Nephron (organoid): Measurements from ENCODE around the gene LEPR.

ENCODE experiments used
- H3K27ac Mint-ChIP-seq, 3 experiments: 2 replicates each; pipeline ENCODE4 v1.8.0; 2020; ENCODE audit warnings: mixed read lengths in 3 of 3, mild to moderate bottlenecking in 2 of 3, moderate library complexity in 1 of 3
- H3K27me3 Mint-ChIP-seq: 2 replicates; pipeline ENCODE4 v1.8.0; 2021; ENCODE audit warnings: low read depth, mild to moderate bottlenecking, moderate library complexity, mixed read lengths
- H3K36me3 Mint-ChIP-seq: 2 replicates; pipeline ENCODE4 v1.8.0; 2020; ENCODE audit warnings: low read depth, mixed read lengths
- H3K4me1 Mint-ChIP-seq: 2 replicates; pipeline ENCODE4 v1.8.0; 2020; ENCODE audit warnings: mixed read lengths
- H3K4me3 Mint-ChIP-seq, 3 experiments: 2 replicates each; pipeline ENCODE4 v1.8.0; 2020; ENCODE audit warnings: mild to moderate bottlenecking in 3 of 3, mixed read lengths in 3 of 3, moderate library complexity in 2 of 3
- H3K9me3 Mint-ChIP-seq: 2 replicates; pipeline ENCODE4 v1.8.0; 2020; ENCODE audit warnings: mixed read lengths
- TF ChIP-seq, protein P1 (sequence below), 3 experiments: fragments of 200-600 bp; sonication (generic); IDR thresholded peaks; one replicate each; pipeline ENCODE4 v1.5.0; 2021; ENCODE audit warnings: antibody characterized with exemption in 3 of 3; ENCODE audit not compliant: unreplicated experiment in 3 of 3

The LEPR gene

GRCh38 chr1:65422241-65423203, 2.1 kb downstream of the LEPR start:
- Mint-ChIP-seq H3K4me1 (peaks cover 3% of the 10 kb centered on the region), H3K9me3 (no peaks in the 10 kb centered on the region), H3K4me3 (no peak overlapping the region), H3K36me3 (peaks cover 32% of the 10 kb centered on the region), H3K27ac (no peak overlapping the region), H3K27me3 (peaks cover 5% of the 10 kb centered on the region)
- TF ChIP-seq, protein P1, sequence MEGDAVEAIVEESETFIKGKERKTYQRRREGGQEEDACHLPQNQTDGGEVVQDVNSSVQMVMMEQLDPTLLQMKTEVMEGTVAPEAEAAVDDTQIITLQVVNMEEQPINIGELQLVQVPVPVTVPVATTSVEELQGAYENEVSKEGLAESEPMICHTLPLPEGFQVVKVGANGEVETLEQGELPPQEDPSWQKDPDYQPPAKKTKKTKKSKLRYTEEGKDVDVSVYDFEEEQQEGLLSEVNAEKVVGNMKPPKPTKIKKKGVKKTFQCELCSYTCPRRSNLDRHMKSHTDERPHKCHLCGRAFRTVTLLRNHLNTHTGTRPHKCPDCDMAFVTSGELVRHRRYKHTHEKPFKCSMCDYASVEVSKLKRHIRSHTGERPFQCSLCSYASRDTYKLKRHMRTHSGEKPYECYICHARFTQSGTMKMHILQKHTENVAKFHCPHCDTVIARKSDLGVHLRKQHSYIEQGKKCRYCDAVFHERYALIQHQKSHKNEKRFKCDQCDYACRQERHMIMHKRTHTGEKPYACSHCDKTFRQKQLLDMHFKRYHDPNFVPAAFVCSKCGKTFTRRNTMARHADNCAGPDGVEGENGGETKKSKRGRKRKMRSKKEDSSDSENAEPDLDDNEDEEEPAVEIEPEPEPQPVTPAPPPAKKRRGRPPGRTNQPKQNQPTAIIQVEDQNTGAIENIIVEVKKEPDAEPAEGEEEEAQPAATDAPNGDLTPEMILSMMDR (IDR thresholded peaks at IDR 0.05; ENCODE audit: unreplicated experiment in 3 of 3) = no peak

DNA sequence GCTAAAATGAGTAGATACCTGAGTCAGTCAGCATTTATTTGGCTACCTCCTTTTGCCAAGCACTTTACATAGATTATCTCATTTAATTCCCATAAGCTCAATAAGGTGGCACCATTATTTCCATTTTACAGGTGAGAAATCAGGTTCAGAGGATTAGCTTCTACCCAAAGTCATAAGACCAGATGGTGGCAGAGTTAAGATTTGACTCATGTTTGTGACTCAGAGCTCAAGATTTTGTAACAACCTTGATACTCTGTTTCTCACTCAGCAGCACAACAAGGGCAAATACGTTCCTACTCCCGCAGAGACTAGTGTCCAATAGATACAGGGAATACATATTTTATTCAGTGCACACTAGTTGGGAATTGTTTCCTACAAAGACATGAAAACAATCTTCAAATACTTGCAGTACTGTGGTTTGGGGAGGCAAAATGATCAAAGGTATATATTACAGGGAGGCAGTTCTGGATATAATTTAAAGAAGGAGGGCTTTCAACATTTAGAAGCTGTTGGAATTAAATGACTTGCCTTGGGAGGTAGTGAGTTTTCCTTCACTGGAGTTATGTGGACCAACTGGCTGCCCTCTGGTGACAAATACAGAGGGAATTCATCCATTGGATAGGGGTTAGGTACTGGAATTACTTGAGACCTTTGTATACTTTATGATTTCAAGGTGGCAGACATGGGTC, 3.6 kb downstream of the LEPR start:
- Mint-ChIP-seq H3K36me3 (peaks cover 38% of the 10 kb centered on the region), H3K27me3 (peaks cover 5% of the 10 kb centered on the region), H3K9me3 (no peaks in the 10 kb centered on the region), H3K4me3 (no peak overlapping the region), H3K4me1 (peaks cover 3% of the 10 kb centered on the region), H3K27ac (peak overlapping the region in 1 of 3 experiments; percentile 32)
- TF ChIP-seq, protein P1 (IDR thresholded peaks at IDR 0.05; ENCODE audit: unreplicated experiment in 3 of 3) = no peak

- H3K36me3 Mint-ChIP-seq = peaks cover 40% of the 10 kb centered on the region
- H3K27me3 Mint-ChIP-seq = peaks cover 5% of the 10 kb centered on the region
- TF ChIP-seq, protein P1 (IDR thresholded peaks at IDR 0.05; ENCODE audit: unreplicated experiment in 3 of 3) = no peak
- no peaks in the 10 kb centered on the region for H3K9me3 Mint-ChIP-seq
- H3K27ac Mint-ChIP-seq = no peak overlapping the region
- H3K4me3 Mint-ChIP-seq = peak overlapping the region in 2 of 3 experiments; percentile 42 to 43
- H3K4me1 Mint-ChIP-seq = peaks cover 2% of the 10 kb centered on the region
Measured at GRCh38 chr1:65424573-65424889, 4.1 kb downstream of the LEPR start.

DNA sequence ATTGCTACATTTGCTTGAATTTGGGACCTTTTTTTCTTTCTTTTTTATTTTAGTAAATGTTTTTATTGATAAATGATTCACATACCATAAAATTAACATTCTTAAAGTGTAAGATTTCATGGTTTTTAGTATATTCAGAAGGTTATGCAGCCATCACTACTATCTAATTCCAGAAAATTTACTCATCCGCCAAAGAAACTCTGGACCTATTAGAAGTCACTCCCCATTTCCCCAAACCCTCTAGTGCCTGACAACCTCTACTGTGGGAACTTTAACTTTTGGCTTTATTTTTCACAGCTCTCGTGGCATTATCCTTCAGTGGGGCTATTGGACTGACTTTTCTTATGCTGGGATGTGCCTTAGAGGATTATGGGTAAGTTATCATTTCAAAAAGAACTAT, 4.5 kb downstream of the LEPR start:
- no peaks in the 10 kb centered on the region for H3K4me1 Mint-ChIP-seq
- peaks cover under 1% of the 10 kb centered on the region for H3K27me3 Mint-ChIP-seq
- TF ChIP-seq, protein P1 (IDR thresholded peaks at IDR 0.05; ENCODE audit: unreplicated experiment in 3 of 3) = no peak
- no peak overlapping the region for H3K27ac Mint-ChIP-seq
- peaks cover 44% of the 10 kb centered on the region for H3K36me3 Mint-ChIP-seq
- H3K9me3 Mint-ChIP-seq = no peaks in the 10 kb centered on the region
- no peak overlapping the region for H3K4me3 Mint-ChIP-seq

GRCh38 chr1:65425697-65426096, 5.2 kb downstream of the LEPR start:
- TF ChIP-seq, protein P1 (IDR thresholded peaks at IDR 0.05; ENCODE audit: unreplicated experiment in 3 of 3) = no peak
- no peak overlapping the region for H3K4me3 Mint-ChIP-seq
- H3K36me3 Mint-ChIP-seq = peaks cover 47% of the 10 kb centered on the region
- no peaks in the 10 kb centered on the region for H3K4me1 Mint-ChIP-seq
- peak overlapping the region in 1 of 3 experiments; percentile 94 for H3K27ac Mint-ChIP-seq
- no peaks in the 10 kb centered on the region for H3K27me3 Mint-ChIP-seq
- H3K9me3 Mint-ChIP-seq = no peaks in the 10 kb centered on the region
